Fibroblast of lung (primary cell): ENCODE measurements around the gene SPINT2. TPM values are rescaled to one million over a fixed set of nuclear protein-coding genes. Genes with fewer than 3 reads are reported as not detected.

ENCODE experiments used
- DNase-seq, 2 donors: peaks; one replicate each; pipeline versions ENCODE4 v3.0.0 to v3.0.0-alpha.2; 2010; ENCODE audit warnings: low read depth in 2 of 2
- H2AFZ ChIP-seq: 2 replicates; pipeline ENCODE4 v1.5.1; 2012; ENCODE audit warnings: low read length, control low read depth, inconsistent platforms
- H3K27ac ChIP-seq: 2 replicates; pipeline ENCODE4 v1.5.1; 2011; ENCODE audit warnings: low read length, control low read depth; ENCODE audit not compliant: insufficient read depth
- H3K27me3 ChIP-seq: 2 replicates; pipeline ENCODE4 v1.5.1; 2011; ENCODE audit warnings: mild to moderate bottlenecking, low read length; ENCODE audit not compliant: control insufficient read depth, insufficient read depth
- H3K36me3 ChIP-seq: 2 replicates; pipeline ENCODE4 v1.5.1; 2011; ENCODE audit warnings: low read length; ENCODE audit not compliant: control insufficient read depth, insufficient read depth
- H3K4me1 ChIP-seq: 2 replicates; pipeline ENCODE4 v1.5.1; 2011; ENCODE audit warnings: low read length; ENCODE audit not compliant: control insufficient read depth, insufficient read depth; ENCODE audit errors: extremely low read depth
- H3K4me2 ChIP-seq: 2 replicates; pipeline ENCODE4 v1.5.1; 2011; ENCODE audit warnings: low read length, control low read depth; ENCODE audit not compliant: insufficient read depth; ENCODE audit errors: extremely low read depth
- H3K4me3 ChIP-seq, 4 experiments: fragments of 200-600 bp in 1 of 4; sonication (generic) in 1 of 4; replicated peaks in 1 of 4; 2 replicates each; pipeline ENCODE4 v1.5.1; 2011 to 2016; ENCODE audit warnings: low read length in 4 of 4, low read depth in 3 of 4, mild to moderate bottlenecking in 3 of 4, control low read depth in 2 of 4, inconsistent platforms in 1 of 4, mixed read lengths in 1 of 4; ENCODE audit not compliant: insufficient read depth in 1 of 4; ENCODE audit errors: control extremely low read depth in 1 of 4
- H3K79me2 ChIP-seq: 2 replicates; pipeline ENCODE4 v1.5.1; 2012; ENCODE audit warnings: mild to moderate bottlenecking, low read length, inconsistent platforms; ENCODE audit not compliant: control insufficient read depth, insufficient read depth
- H3K9ac ChIP-seq: 2 replicates; pipeline ENCODE4 v1.5.1; 2011; ENCODE audit warnings: mild to moderate bottlenecking, low read length, control low read depth; ENCODE audit not compliant: insufficient read depth
- H3K9me3 ChIP-seq: 2 replicates; pipeline ENCODE4 v1.5.1; 2012; ENCODE audit warnings: low read depth, low read length; ENCODE audit not compliant: control insufficient read depth, insufficient read depth
- H4K20me1 ChIP-seq: 2 replicates; pipeline ENCODE4 v1.5.1; 2011; ENCODE audit warnings: low read length; ENCODE audit not compliant: control insufficient read depth, insufficient read depth; ENCODE audit errors: extremely low read depth
- CTCF ChIP-seq, 2 donors: IDR thresholded peaks in 1 of 2; conservative IDR thresholded peaks in 1 of 2; 1 replicate in 1 of 2; 2 replicates in 1 of 2; pipeline ENCODE4 v1.5.1; 2011 to 2012; ENCODE audit warnings: low read length in 2 of 2, control low read depth in 1 of 2, inconsistent platforms in 1 of 2, low read depth in 1 of 2, mild to moderate bottlenecking in 1 of 2
- EZH2 ChIP-seq: IDR thresholded peaks from 2 replicates; pipeline ENCODE4 v1.5.1; 2012; ENCODE audit warnings: low read length, control low read depth, mild to moderate bottlenecking; ENCODE audit errors: missing control alignments
- polyA plus RNA-seq, 2 donors: library from polyadenylated mRNA; depleted of rRNA in 1 of 2; stranded (reverse) in 1 of 2; unstranded in 1 of 2; fragments of >200 nt; gene quantifications; 2 replicates each; pipeline ENCODE4 v1.2.1, GENCODE V29; 2011 to 2012; ENCODE audit warnings: missing spikeins in 1 of 2
- total RNA-seq: library from RNA; depleted of rRNA; stranded (reverse); fragments of >200 nt; gene quantifications from 2 replicates; pipeline ENCODE4 v1.2.1, GENCODE V29; 2014

The SPINT2 gene
- total and polyA plus RNA-seq, 2 donors (not counting 1 experiment from before 2014, with no cell fraction given), result 4.5 to 4.6 TPM

GRCh38 chr19:38262585-38263268, 1.6 kb upstream of the SPINT2 start:
- H3K9me3 ChIP-seq, result no peaks in the 10 kb centered on the region
- no peak overlapping the region for H3K4me3 ChIP-seq
- no peak overlapping the region for H3K27ac ChIP-seq
- H3K79me2 ChIP-seq, result no peaks in the 10 kb centered on the region
- no peaks in the 10 kb centered on the region for H3K27me3 ChIP-seq
- H2AFZ ChIP-seq, result no peak overlapping the region
- H3K4me1 ChIP-seq, result peaks cover 8% of the 10 kb centered on the region
- no peak overlapping the region for H3K4me2 ChIP-seq
- no peaks in the 10 kb centered on the region for H3K36me3 ChIP-seq
- no peak for TF ChIP-seq EZH2
- no peak for TF ChIP-seq CTCF (conservative IDR thresholded peaks at IDR 0.05 in 1 of 2, IDR thresholded peaks at IDR 0.05 in 1 of 2; ENCODE audit: low read depth in 1 of 2, low read length in 2 of 2)
- H3K9ac ChIP-seq, result no peak overlapping the region
- no peaks in the 10 kb centered on the region for H4K20me1 ChIP-seq
- DNase-seq, result no peak

- no peaks in the 10 kb centered on the region for H3K79me2 ChIP-seq
- H3K4me2 ChIP-seq, result peak overlapping the region; percentile 90
- H3K4me1 ChIP-seq, result peaks cover 8% of the 10 kb centered on the region
- no peaks in the 10 kb centered on the region for H3K27me3 ChIP-seq
- no peaks in the 10 kb centered on the region for H4K20me1 ChIP-seq
- DNase-seq, result peak in 1 of 2 donors; percentile 69
- TF ChIP-seq EZH2 (no peak), CTCF (conservative IDR thresholded peaks at IDR 0.05 in 1 of 2, IDR thresholded peaks at IDR 0.05 in 1 of 2; ENCODE audit: low read depth in 1 of 2, low read length in 2 of 2) (no peak)
- H3K27ac ChIP-seq, result no peak overlapping the region
- H3K36me3 ChIP-seq, result no peaks in the 10 kb centered on the region
- H3K9me3 ChIP-seq, result no peaks in the 10 kb centered on the region
- no peak overlapping the region for H3K9ac ChIP-seq
- peak overlapping the region in 2 of 4 experiments; percentile 26 to 46 for H3K4me3 ChIP-seq
- peak overlapping the region; percentile 30 for H2AFZ ChIP-seq
Observed at GRCh38 chr19:38263689-38264485, 486 bp upstream of the SPINT2 start.

GRCh38 chr19:38265213-38265861, 964 bp downstream of the SPINT2 start:
- no peak overlapping the region for H3K9ac ChIP-seq
- no peak for TF ChIP-seq EZH2
- no peak for TF ChIP-seq CTCF (conservative IDR thresholded peaks at IDR 0.05 in 1 of 2, IDR thresholded peaks at IDR 0.05 in 1 of 2; ENCODE audit: low read depth in 1 of 2, low read length in 2 of 2)
- H3K9me3 ChIP-seq, result no peaks in the 10 kb centered on the region
- H3K4me2 ChIP-seq, result no peak overlapping the region
- no peaks in the 10 kb centered on the region for H3K27me3 ChIP-seq
- H2AFZ ChIP-seq, result no peak overlapping the region
- peaks cover 13% of the 10 kb centered on the region for H3K4me1 ChIP-seq
- H3K4me3 ChIP-seq, result no peak overlapping the region
- DNase-seq, result peak in 1 of 2 donors; percentile 33
- H3K79me2 ChIP-seq, result no peaks in the 10 kb centered on the region
- H3K36me3 ChIP-seq, result no peaks in the 10 kb centered on the region
- no peak overlapping the region for H3K27ac ChIP-seq
- no peaks in the 10 kb centered on the region for H4K20me1 ChIP-seq
